Endothelial cell of umbilical vein (primary cell): Measurements from ENCODE around the gene FHIT. TPM values are rescaled to one million over a fixed set of nuclear protein-coding genes. Genes with fewer than 3 reads are reported as not detected.

Source experiments
- BruUV-seq: library from RNA; stranded (reverse); fragments of 400-500 nt; replicated peaks from 2 replicates; lab custom pipeline; 2021; lab: Mats Ljungman, UMichigan
- CTCF ChIA-PET: fragments of 300-600, 350-600 bp; sonication (Branson Sonifier 250); formaldehyde crosslinking; loops from one replicate; lab custom pipeline; 2021; ENCODE audit warnings: antibody characterized with exemption, inconsistent platforms; lab: Charles Lee
- POLR2A ChIA-PET: fragments of 300-600, 350-600 bp; sonication (Branson Sonifier 250); formaldehyde crosslinking; loops from one replicate; lab custom pipeline; 2021; ENCODE audit warnings: antibody characterized with exemption, inconsistent platforms; lab: Charles Lee
- DNase-seq: peaks from one replicate; pipeline ENCODE4 v3.0.0-alpha.2; 2011; ENCODE audit warnings: low read depth, low spot score
- FAIRE-seq: peaks from 2 replicates; lab custom pipeline; 2011; peaks lifted over from hg19 to GRCh38; lab: Jason Lieb, UNC
- H2AFZ ChIP-seq: 2 replicates; pipeline ENCODE4 v1.6.0; 2012; ENCODE audit warnings: low read depth, low read length, control low read depth, inconsistent platforms
- H3K27ac ChIP-seq: 2 replicates; pipeline ENCODE4 v1.5.1; 2011; ENCODE audit warnings: low read depth, mild to moderate bottlenecking, control low read depth, low read length, moderate library complexity; ENCODE audit not compliant: insufficient read depth
- H3K27me3 ChIP-seq, 2 experiments: 2 replicates each; pipeline versions ENCODE4 v1.6.0 to v1.6.1; 2011; ENCODE audit warnings: low read length in 2 of 2, mixed read lengths in 1 of 2; ENCODE audit not compliant: control insufficient read depth in 2 of 2, insufficient read depth in 2 of 2
- H3K36me3 ChIP-seq, 2 experiments: 2 replicates in 1 of 2; 3 replicates in 1 of 2; pipeline ENCODE4 v1.5.1; 2011; ENCODE audit warnings: low read length in 2 of 2, mild to moderate bottlenecking in 1 of 2, moderate library complexity in 1 of 2; ENCODE audit not compliant: control insufficient read depth in 2 of 2, insufficient read depth in 2 of 2; ENCODE audit errors: extremely low read depth in 1 of 2
- H3K4me1 ChIP-seq: 3 replicates; pipeline ENCODE4 v1.5.1; 2011; ENCODE audit warnings: mild to moderate bottlenecking, low read length; ENCODE audit not compliant: control insufficient read depth, insufficient read depth; ENCODE audit errors: extremely low read depth
- H3K4me2 ChIP-seq: 2 replicates; pipeline ENCODE4 v1.6.1; 2011; ENCODE audit warnings: low read length, control low read depth, mixed read lengths; ENCODE audit not compliant: insufficient read depth
- H3K4me3 ChIP-seq, 3 experiments: fragments of 200-600 bp in 1 of 3; sonication (generic), shearing (Covaris generic) in 1 of 3; replicated peaks in 1 of 3; 2 replicates each; pipeline ENCODE4 v1.5.1; 2011 to 2016; ENCODE audit warnings: control low read depth in 3 of 3, low read length in 3 of 3, mild to moderate bottlenecking in 2 of 3, inconsistent platforms in 1 of 3, low read depth in 1 of 3, moderate library complexity in 1 of 3; ENCODE audit not compliant: insufficient read depth in 1 of 3
- H3K79me2 ChIP-seq: 2 replicates; pipeline ENCODE4 v1.6.0; 2012; ENCODE audit warnings: low read length, inconsistent platforms; ENCODE audit not compliant: control insufficient read depth, insufficient read depth
- H3K9ac ChIP-seq: replicated peaks from 2 replicates; pipeline ENCODE3; 2011; ENCODE audit warnings: low read length, control low read depth; ENCODE audit not compliant: insufficient read depth; ENCODE audit errors: extremely low read depth
- H3K9me1 ChIP-seq: replicated peaks from 3 replicates; pipeline ENCODE4 v1.6.0; 2011; ENCODE audit warnings: mild to moderate bottlenecking, low read length; ENCODE audit not compliant: control insufficient read depth, insufficient read depth; ENCODE audit errors: extremely low read depth
- H3K9me3 ChIP-seq: replicated peaks from 2 replicates; pipeline ENCODE4 v1.5.1; 2012; ENCODE audit warnings: low read length, inconsistent platforms; ENCODE audit not compliant: control insufficient read depth, insufficient read depth
- H4K20me1 ChIP-seq: replicated peaks from 2 replicates; pipeline ENCODE3; 2011; ENCODE audit warnings: mild to moderate bottlenecking, low read length; ENCODE audit not compliant: control insufficient read depth, insufficient read depth; ENCODE audit errors: extremely low read depth
- CTCF ChIP-seq, 2 donors: IDR thresholded peaks; 1 replicate in 1 of 2; 2 replicates in 1 of 2; pipeline ENCODE4 v1.5.1; 2011; ENCODE audit warnings: low read length in 2 of 2, mild to moderate bottlenecking in 2 of 2, moderate library complexity in 2 of 2, control low read depth in 1 of 2, inconsistent platforms in 1 of 2, low read depth in 1 of 2; ENCODE audit not compliant: insufficient read depth in 1 of 2; ENCODE audit errors: extremely low read depth in 1 of 2
- EZH2 ChIP-seq: IDR thresholded peaks from 2 replicates; pipeline ENCODE4 v1.6.1; 2012; ENCODE audit warnings: borderline replicate concordance, low read depth, mild to moderate bottlenecking, moderate library complexity, low read length, inconsistent platforms; ENCODE audit not compliant: severe bottlenecking
- FOS ChIP-seq: IDR thresholded peaks from 2 replicates; pipeline ENCODE4 v1.6.1; 2011; ENCODE audit warnings: mild to moderate bottlenecking, low read length, moderate library complexity, borderline replicate concordance; ENCODE audit not compliant: insufficient read depth
- GATA2 ChIP-seq: IDR thresholded peaks from 2 replicates; pipeline ENCODE4 v1.7.0; 2011; ENCODE audit warnings: low read depth, mild to moderate bottlenecking, moderate library complexity, mixed read lengths, low read length; ENCODE audit not compliant: insufficient read length, insufficient read depth
- JUN ChIP-seq: IDR thresholded peaks from 2 replicates; pipeline ENCODE4 v1.6.1; 2011; ENCODE audit warnings: borderline replicate concordance, low read depth; ENCODE audit not compliant: insufficient read length, insufficient read depth
- MAX ChIP-seq: IDR thresholded peaks from 2 replicates; pipeline ENCODE4 v1.6.1; 2011; ENCODE audit not compliant: insufficient read depth, insufficient read length
- MYC ChIP-seq: IDR thresholded peaks from one replicate; pipeline ENCODE4 v1.6.1; 2011; ENCODE audit warnings: mild to moderate bottlenecking, low read depth, low read length
- POLR2A ChIP-seq: IDR thresholded peaks from 2 replicates; pipeline ENCODE4 v1.6.1; 2012; ENCODE audit warnings: low read depth, mild to moderate bottlenecking, control low read depth, low read length
- POLR2AphosphoS5 ChIP-seq: IDR thresholded peaks from 2 replicates; pipeline ENCODE4 v1.6.1; 2012; ENCODE audit warnings: low read depth, mild to moderate bottlenecking, control low read depth, low read length, moderate library complexity; ENCODE audit not compliant: insufficient read depth
- dilution Hi-C: fragments of 300-500 bp; cut with MboI; formaldehyde crosslinking; loops from one replicate; pipeline ENCODE4 v1.15.0; 2019; ENCODE audit warnings: low sequenced_read_pairs; ENCODE audit not compliant: extremely low pct_ligation_motif_present
- intact Hi-C: fragments of 100-400 bp; cut with micrococcal nuclease; formaldehyde crosslinking; loops from one replicate; pipeline ENCODE4 v1.10.0; 2022
- polyA plus RNA-seq, 4 experiments: library from polyadenylated mRNA; depleted of rRNA in 3 of 4; stranded (reverse) in 3 of 4; unstranded in 1 of 4; fragments of >200 nt; gene quantifications; 2 replicates each; pipeline versions ENCODE4 v1.2.1 to v1.2.3, GENCODE V29; 2011 to 2012; ENCODE audit warnings: missing spikeins in 1 of 4
- total RNA-seq: library from RNA; stranded (reverse); gene quantifications from 2 replicates; pipeline ENCODE4 v1.2.3, GENCODE V29; 2021

The FHIT gene
- total and polyA plus RNA-seq, 2 donors (not counting 3 experiments of a cell fraction or from before 2014, with no cell fraction given) = 0.47 to 2.2 TPM

DNA sequence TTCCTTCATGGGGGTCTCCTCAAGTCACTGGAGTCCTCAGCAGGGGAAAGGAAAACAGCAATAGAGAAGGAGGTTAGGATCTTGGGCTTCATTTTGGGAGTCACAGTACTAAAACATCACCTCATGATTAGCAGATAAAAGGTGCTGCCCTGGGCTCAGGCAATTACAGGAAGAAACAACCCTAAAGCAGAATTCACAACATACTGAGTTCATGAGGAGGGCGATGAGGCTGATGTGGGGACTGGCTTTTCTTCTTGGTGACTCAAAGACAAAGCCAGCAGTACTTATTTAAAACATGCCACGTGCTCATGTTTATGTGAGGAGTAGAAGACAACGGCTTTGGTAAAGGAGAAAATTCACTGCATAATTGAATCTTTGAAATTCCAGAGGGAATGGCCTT, 1379.1 kb downstream of the FHIT start:
- Histone ChIP-seq H4K20me1 (no peaks in the 10 kb centered on the region), H3K36me3 (no peaks in the 10 kb centered on the region), H3K4me1 (no peaks in the 10 kb centered on the region), H3K9me1 (no peaks in the 10 kb centered on the region), H3K27me3 (no peaks in the 10 kb centered on the region), H3K4me3 (no peak overlapping the region), H3K9ac (no peak overlapping the region), H3K4me2 (no peak overlapping the region), H2AFZ (no peak overlapping the region), H3K79me2 (no peaks in the 10 kb centered on the region), H3K9me3 (no peaks in the 10 kb centered on the region), H3K27ac (no peak overlapping the region)
- no peak for TF ChIP-seq EZH2
- no peak for TF ChIP-seq MYC
- no peak for TF ChIP-seq FOS
- no peak for TF ChIP-seq CTCF (IDR thresholded peaks at IDR 0.05; ENCODE audit: extremely low read depth in 1 of 2, insufficient read depth in 1 of 2, low read depth in 1 of 2, low read length in 2 of 2)
- no peak for TF ChIP-seq JUN
- TF ChIP-seq POLR2A = no peak
- TF ChIP-seq MAX = no peak
- no peak for TF ChIP-seq GATA2
- TF ChIP-seq POLR2AphosphoS5 = no peak
- DNase-seq = no peak
- BruUV-seq = no TSS peak
- intact Hi-C loops (no loop called here), dilution Hi-C loops (no loop called here)
- ChIA-PET POLR2A (no interaction called here), CTCF (no interaction called here)
- no peak for FAIRE-seq
